NCI-H510A treated with DMSO at 0.1 percent for 48 hours (cell line): ENCODE data around the gene ZDHHC17.

Source experiments
- DNase-seq: peaks from one replicate; lab custom pipeline; 2025; lab: John Stamatoyannopoulos, UW

ZDHHC17 gene

GRCh38 chr12:76820888-76821482, 57.1 kb downstream of the ZDHHC17 start:
- peak; percentile 44 for DNase-seq

- no peak for DNase-seq
Measured at GRCh38 chr12:76830436-76830835, 66.5 kb downstream of the ZDHHC17 start.

DNA sequence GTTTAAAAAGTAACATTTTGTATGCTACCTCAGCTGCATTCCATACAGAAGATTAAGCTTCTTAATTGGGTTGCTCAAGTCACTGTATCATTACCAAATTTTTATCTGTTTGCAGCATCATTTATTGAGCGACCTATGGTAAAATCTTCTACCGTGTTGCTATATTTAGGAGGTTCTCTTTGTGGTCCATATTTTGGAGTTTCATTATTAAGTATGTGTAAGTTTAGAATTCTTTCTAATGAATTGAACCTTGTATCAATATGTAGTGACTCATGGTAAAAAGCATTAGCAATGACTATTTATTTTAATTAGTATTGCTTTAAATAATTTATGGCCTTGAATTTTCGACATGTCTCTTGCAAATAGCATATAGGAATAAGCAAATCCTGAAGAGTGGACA, 72.7 kb downstream of the ZDHHC17 start:
- DNase-seq, result no peak

DNA sequence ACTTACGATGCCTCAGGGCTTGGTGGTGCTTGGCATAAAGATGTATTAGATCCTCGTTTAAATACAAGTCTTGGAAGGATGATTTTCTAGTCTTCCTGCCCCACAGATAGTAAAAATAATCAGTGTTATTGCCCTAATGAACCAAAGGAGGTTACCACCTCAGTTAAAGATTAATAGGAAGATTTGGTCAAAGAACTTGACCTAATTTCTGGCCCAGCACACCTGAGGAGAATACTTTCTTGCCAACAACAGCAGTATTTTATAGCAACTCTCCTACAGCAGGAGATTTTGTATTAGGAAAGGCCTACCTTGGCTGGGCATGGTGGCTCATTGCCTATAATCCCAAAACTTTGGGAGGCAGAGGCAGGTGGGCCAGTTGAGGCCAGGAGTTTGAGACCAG, 83.3 kb downstream of the ZDHHC17 start:
- no peak for DNase-seq

DNA sequence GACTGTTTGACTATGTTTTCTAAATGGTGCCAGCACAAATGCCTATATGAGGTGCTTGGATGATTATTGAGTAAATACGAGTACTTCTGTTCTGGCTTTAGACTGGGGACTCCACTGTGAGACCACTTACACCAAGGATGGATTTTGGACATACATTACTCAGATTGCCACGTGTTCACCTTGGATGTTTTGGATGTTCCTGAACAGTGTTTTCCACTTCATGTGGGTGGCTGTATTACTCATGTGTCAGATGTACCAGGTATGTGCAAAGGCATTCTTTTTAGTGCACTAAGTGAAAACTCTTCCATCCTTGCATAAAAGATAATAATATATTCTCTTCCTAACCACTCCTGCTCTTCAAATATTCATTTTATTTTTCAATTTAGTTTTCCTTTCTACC, 84.2 kb downstream of the ZDHHC17 start:
- no peak for DNase-seq

- no peak for DNase-seq
Measured at GRCh38 chr12:76852106-76852505, 88.2 kb downstream of the ZDHHC17 start.

DNA sequence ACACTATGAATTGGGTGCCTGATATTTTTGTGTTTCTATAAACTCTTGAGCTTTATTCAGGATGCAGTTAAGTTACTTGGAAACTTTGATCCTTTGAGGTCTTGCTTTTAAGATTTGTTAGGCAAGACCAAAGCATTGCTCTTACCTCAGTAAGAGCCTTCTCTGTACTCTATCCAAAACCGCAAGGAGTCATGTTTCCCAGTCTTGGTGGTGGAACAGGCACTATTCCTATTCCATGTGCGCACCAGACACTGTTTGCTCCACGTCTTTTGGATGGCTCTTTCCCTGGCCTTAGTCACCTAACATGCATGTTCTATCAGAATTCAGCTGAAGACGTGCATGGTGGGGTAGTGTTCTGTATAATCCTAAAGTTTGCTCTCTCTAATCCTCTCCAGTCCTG, 91.4 kb downstream of the ZDHHC17 start:
- no peak for DNase-seq

DNA sequence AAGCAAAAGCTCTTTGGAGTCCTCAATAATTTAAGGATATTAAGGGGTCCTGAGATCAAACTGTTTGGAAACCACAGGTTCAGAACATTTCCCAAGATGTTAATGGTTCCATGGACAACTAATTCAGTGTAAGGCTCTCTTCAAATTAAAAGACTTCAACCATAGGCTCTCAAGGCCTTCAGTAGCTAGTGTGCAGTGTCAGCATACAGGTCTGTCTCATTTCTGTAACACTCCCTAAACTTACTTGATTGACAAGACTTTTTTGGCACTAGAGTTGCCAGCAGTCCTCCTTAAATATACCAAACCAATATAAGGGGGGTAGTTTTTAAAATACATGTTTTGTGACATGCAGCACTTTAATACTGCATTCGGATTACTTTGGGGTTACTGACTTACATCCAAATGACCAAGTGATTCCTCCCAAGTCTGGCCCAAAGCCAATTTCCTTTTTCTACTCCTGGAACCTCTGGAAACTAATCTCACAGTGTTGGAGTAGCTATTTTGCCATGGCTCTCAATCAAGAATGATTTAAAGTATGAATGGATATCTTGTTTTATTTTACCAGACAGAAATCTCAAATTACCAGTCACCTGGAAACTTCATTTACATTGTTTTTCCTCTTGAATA, 92.2 kb downstream of the ZDHHC17 start:
- no peak for DNase-seq

GRCh38 chr12:76859611-76860010, 95.7 kb downstream of the ZDHHC17 start:
- DNase-seq, result no peak

GRCh38 chr12:76860256-76860655, 96.3 kb downstream of the ZDHHC17 start:
- no peak for DNase-seq

GRCh38 chr12:76863005-76863670, 99.2 kb downstream of the ZDHHC17 start:
- no peak for DNase-seq

GRCh38 chr12:76863837-76864236, 99.9 kb downstream of the ZDHHC17 start:
- DNase-seq, result no peak

DNA sequence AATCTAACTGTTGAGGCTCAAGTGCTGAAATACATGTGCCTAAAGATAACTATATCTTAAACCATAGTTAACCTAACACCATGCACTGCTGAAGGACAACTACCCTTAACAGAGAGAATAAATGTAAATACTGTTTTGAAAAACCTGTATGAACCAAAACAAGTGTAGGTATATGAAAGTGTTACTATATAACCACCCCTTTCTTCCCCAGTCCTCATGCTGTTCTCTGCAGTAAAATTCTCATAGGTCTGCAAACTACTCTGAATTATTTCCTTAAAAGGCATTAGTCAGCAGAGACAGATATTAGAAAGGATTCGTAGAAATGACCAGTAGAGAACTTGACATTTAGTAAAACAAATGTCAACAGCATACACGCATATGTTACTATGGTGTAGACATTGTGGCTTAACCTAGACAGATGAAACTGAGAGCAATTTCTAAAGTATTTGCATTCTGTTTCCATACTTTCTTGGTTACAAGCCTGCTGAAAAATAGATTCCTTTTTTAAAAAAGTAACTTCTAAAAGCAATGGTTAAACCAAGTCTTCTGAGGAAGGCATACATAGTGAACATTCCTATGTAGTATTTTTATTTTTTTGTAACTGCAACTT, 101.0 kb downstream of the ZDHHC17 start:
- no peak for DNase-seq

- DNase-seq, result no peak
Measured at GRCh38 chr12:76866151-76866567, 102.2 kb downstream of the ZDHHC17 start.

- no peak for DNase-seq
Measured at GRCh38 chr12:76866726-76867125, 102.8 kb downstream of the ZDHHC17 start.

DNA sequence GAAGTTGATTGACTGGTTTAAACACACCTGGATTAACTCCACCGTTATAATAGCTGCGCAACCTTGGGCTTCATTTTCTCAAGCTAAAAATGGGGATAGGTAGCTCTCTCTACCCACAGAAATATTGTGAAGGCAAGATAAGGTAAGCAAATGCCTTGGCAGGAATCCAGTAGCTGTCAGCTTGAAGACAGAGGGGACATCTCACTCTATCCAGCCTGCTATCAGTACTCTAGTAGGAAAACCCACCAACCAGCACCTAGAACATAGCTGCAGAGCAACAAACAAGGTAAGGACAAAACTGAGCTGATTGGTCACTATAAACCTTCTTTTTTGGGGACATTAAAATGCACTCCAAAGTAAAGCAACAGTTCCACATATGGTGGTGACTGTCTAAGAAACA, 107.2 kb downstream of the ZDHHC17 start:
- no peak for DNase-seq

DNA sequence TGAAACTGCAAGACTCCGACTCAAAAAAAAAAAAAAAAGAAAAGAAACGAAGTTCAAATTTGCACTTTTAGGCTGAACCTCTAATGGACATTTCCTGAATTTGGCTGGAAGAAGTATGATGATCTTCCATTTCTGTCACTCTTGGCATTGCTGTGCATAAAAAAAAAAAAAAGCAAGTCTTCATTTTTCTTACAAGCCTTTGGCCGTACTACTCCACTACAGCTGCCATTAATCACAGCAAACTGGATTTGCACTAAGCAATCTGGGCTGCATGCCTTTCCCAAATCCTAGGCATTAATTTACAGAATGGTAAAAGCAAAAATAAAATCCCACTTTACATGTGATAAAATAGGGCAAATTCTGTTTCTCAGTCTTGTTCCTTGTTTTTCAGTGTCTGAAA, 107.8 kb downstream of the ZDHHC17 start:
- DNase-seq, result no peak

- DNase-seq, result no peak
Measured at GRCh38 chr12:76872415-76872814, 108.5 kb downstream of the ZDHHC17 start.

- no peak for DNase-seq
Measured at GRCh38 chr12:76874027-76874426, 110.1 kb downstream of the ZDHHC17 start.

GRCh38 chr12:76874491-76875190, 110.7 kb downstream of the ZDHHC17 start:
- DNase-seq, result peak; percentile 7

DNA sequence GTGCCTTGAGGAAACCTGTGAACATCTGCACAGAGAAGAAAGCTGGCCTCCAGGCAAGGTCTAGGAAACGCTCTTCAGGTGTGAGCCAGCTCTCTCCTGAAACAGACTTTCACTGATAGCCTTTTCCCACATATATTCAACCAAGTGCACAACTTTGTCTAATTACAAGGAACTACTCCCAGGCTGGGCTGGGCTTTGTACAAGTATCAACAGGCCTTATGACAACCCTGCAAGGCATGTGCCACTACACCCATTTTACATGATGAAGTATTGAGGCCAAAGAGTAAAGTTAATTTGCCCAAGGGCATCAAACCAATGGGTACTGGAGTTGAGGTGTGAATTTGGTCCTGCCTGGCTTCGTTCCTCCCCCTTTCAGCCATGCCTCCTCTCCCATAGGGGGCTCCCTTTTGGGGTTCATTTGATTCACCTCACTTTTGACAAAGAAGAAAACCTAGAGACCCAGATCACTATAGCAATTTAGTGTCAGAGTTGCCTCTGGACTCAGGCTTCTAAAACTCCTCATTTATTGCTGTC, 112.8 kb downstream of the ZDHHC17 start:
- no peak for DNase-seq
